Stimulated activated CD4-positive, alpha-beta T cell treated with anti-CD3 and anti-CD28 coated beads, Interleukin-1b, Interleukin-23, amount 100 ng/mL, for 4 hours (primary cell): ENCODE data around the gene ABCD1.
A peak's percentile ranks its signal among the peaks of the same experiment; 100 is the strongest.

Source experiments
- DNase-seq, 2 donors: peaks; one replicate each; pipeline ENCODE4 v3.0.0-alpha.2; 2020; ENCODE audit warnings: low read depth in 2 of 2

ABCD1 gene

DNA sequence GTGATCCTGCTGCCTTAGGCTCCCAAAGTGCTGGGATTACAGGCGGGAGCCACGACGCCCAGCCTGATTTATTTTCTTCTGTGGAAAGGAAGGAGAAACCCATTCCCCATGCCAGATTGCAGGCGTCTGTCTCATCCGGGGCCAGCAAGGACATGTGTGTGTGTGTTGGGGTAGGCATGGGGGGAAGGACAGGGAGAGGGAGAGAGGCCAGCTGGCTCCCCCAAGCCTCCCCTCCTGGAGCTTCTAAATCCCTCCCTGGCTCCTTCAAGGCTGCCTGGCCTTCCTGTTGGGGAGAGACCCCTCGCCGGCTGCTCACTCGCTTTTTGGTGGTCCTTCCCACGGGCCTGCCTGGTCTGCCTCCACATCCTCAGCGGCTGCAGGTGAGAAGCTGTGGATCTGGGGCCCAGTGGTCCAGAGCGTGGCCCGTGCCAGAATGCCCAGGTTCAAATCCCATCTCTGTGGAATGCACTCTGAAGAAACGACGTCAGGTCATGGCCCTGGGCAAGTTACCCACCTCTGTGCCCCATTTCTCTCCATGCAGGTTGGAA, 38.0 kb downstream of the ABCD1 start:
- DNase-seq: no peak

GRCh38 chrX:153763298-153763932, 38.8 kb downstream of the ABCD1 start:
- DNase-seq: no peak

GRCh38 chrX:153763989-153764755, 39.5 kb downstream of the ABCD1 start, which contains the start of gene PLXNB3:
TSS of gene PLXNB3 (plus strand) at chrX:153764249. CDS start at chrX:153765536, 1,287 bp downstream.
- peak; percentile 68 to 70 for DNase-seq

GRCh38 chrX:153764786-153765137, 40.1 kb downstream of the ABCD1 start:
- no peak for DNase-seq

DNA sequence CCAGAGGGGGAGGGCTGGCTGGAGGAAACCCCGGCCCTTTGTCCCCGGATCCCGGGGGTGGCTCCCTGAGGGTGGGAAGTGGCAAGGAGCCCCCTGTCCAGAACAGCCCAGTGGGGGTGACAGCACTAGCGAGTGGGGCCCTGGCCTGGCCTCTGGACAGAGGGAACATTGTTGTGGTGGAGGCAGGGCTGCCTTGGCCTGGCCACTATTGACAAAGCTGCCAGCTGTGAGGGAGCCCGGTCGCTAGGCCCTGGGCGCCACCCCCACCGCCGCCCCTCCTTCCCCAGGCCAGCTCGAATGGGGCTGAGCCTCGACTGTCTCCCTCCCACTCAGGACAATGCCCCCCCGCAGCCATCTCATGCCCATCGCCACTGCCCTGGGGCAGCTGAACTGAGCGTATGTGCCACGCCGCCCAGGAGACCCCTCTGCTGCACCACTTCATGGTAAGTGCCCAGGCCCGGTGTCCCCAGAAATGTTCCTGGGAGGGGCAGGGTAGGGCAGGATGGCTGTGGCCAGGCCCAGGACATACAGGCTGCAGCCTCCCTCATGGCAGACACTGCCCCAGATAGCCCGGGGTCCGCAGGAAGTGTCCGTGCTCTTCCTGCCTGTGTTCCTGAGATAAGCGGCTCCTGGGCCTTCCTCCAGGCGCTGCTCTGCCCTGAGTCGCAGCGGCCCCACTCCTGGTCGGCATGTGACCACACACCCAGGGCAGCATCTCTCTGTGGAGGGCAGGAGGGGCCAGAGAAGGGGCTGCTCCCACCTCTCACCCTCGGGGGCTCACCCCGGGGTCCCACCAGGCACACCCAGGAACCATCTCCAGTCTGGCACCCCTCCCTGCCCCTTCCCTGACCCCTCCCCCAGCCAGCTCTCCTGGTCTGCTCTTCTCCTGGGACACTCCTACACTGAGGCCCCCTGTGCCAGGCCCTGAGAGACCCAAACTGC, 40.8 kb downstream of the ABCD1 start:
- DNase-seq: no peak

GRCh38 chrX:153766098-153766817, 41.6 kb downstream of the ABCD1 start:
- peak in 1 of 2 donors; percentile 14 for DNase-seq

GRCh38 chrX:153766871-153767673, 42.4 kb downstream of the ABCD1 start:
- DNase-seq: no peak

GRCh38 chrX:153767674-153768055, 43.0 kb downstream of the ABCD1 start:
- no peak for DNase-seq

DNA sequence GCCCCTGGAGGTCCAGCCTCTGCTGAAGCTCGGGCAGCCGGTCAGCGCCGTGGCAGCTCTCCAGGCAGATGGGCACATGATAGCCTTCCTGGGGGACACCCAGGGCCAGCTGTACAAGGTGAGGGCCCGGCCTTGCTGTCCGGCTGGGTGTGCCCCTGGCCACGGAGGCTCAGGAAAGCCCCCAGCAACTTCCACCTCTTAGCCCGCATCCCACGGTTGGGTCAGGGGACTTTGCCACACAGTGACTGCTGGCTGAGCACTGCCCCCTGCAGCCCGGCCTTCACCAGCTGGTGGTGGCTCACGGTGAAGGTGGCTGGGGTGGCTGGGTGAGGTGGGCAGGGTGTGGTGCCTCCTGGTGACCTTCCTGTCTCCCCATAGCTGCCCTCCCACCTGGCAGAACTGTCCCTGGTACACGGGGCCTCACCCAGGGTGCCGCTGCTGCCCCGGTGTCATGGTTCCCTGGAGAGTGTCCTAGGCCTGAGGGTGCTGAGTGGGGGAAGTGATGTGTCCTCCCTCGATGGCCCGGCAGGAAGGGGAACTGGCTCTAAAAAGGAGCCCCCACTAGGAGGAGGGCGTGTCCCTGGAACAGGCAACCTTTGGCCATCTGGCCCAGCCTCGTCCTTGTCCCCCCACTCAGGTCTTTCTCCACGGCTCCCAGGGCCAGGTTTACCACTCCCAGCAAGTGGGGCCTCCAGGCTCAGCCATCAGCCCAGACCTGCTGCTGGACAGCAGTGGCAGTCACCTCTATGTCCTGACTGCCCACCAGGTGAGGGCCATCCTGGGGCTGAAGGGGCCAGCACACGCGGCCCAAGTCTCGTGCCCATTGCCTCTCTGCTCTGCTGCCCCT, 43.9 kb downstream of the ABCD1 start:
- DNase-seq: no peak

DNA sequence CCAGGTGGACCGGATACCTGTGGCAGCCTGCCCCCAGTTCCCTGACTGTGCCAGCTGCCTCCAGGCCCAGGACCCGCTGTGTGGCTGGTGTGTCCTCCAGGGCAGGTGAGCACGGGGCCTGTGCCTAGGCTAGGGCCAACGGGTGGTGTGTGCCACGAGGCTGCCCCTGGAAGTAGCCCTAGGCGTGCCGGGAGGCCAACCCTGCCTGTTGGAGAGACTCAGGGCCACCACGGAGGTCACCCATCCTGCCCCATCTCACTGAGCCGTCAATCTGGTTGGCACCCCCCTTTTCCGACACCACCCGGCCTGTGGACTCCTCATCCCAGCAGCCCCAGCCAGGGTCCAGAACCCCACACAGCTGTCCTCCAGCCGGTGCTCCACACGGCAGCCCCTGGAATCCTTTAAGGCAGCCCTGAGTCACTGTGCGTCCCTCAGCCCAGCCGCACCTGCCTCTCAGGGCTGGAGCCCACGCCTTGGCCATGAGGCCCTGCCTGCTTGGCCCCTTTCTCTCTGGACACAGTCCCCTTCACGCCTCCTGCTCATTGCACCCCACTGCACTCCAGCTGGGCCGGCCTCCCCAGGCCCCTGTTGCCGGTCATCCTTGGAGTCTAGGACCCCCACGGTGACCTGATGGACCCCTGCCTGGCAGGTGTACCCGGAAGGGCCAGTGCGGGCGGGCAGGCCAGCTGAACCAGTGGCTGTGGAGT, 44.7 kb downstream of the ABCD1 start:
- no peak for DNase-seq

- DNase-seq: no peak
Observed at GRCh38 chrX:153769865-153770600, 45.4 kb downstream of the ABCD1 start.

- no peak for DNase-seq
Observed at GRCh38 chrX:153770601-153771414, 46.2 kb downstream of the ABCD1 start.

- no peak for DNase-seq
Observed at GRCh38 chrX:153771415-153772315, 47.0 kb downstream of the ABCD1 start.

DNA sequence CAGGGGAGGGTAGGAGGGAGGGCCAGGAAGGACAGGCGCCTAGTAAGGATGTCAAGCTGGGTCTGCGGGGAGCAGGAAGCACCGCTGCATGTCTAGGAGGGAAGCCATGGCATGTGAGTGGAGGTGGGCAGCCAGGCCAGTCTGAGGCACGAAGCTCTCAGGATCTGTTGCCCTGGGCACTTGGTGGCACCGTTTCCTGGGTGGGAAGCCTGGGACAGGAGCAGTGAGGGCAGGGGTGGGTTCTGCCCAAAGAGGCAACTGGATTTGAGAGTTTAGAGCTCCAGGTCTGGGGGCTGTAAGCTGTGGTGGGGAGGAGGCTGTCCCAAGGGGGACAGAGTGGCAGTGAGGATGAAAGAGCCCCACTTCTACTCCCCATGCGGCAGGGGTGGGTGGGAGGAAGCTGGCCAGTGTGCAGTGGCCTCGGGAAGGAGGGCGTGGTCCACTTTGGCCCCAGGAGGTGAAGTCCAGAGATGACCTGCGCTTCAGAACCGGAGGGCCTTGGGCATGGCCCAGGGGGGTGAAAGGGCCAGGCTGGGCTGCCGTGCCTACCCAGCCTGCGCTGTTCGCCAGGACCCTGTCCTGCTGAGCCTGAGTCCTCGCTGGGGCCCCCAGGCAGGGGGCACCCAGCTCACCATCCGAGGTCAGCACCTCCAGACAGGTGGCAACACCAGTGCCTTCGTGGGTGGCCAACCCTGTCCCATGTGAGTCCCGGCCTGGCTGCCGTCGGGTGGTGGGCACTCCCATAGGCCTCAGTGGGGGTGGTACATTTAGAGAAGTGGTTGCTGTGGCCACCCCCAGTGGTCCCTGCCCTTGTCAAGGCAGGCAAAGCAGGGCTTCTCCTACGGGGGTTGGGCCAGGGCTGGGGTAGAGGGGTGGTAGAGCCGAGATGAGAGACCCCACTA, 47.9 kb downstream of the ABCD1 start:
- DNase-seq: no peak

GRCh38 chrX:153773218-153773611, 48.6 kb downstream of the ABCD1 start:
- DNase-seq: no peak
